IMR-90 (cell line): ENCODE measurements around the gene TMEM45B.

Experiments used
- CEBPB ChIP-seq: IDR thresholded peaks from 2 replicates; pipeline ENCODE4 v1.6.1; 2012; ENCODE audit warnings: low read depth, low read length, improper control_type of control experiment
- CHD1 ChIP-seq: IDR thresholded peaks from 2 replicates; pipeline ENCODE4 v1.6.1; 2012; ENCODE audit warnings: low read depth, low read length, improper control_type of control experiment
- CTCF ChIP-seq: conservative IDR thresholded peaks from 2 replicates; pipeline ENCODE4 v1.5.1; 2012; ENCODE audit warnings: mild to moderate bottlenecking, low read depth, low read length, improper control_type of control experiment
- ELK1 ChIP-seq: fragments of 150-350 bp; IDR thresholded peaks from 2 replicates; pipeline ENCODE4 v1.6.1; 2016; ENCODE audit warnings: low read depth, mild to moderate bottlenecking, low read length, moderate library complexity, borderline replicate concordance
- FOS ChIP-seq: fragments of 150-350 bp; IDR thresholded peaks from 2 replicates; pipeline ENCODE4 v1.6.1; 2016; ENCODE audit warnings: low read depth, low read length
- MAZ ChIP-seq: IDR thresholded peaks from 2 replicates; pipeline ENCODE4 v1.6.1; 2012; ENCODE audit warnings: low read depth, mild to moderate bottlenecking, low read length, improper control_type of control experiment, moderate library complexity, borderline replicate concordance
- MXI1 ChIP-seq: IDR thresholded peaks from 2 replicates; pipeline ENCODE4 v1.6.1; 2012; ENCODE audit warnings: low read depth, mild to moderate bottlenecking, low read length, moderate library complexity, borderline replicate concordance
- NFE2L2 ChIP-seq: fragments of 150-350 bp; IDR thresholded peaks from 2 replicates; pipeline ENCODE4 v1.6.1; 2016; ENCODE audit warnings: low read depth, mild to moderate bottlenecking, low read length
- POLR2A ChIP-seq: IDR thresholded peaks from 2 replicates; pipeline ENCODE4 v1.6.1; 2012; ENCODE audit warnings: mild to moderate bottlenecking, low read depth, low read length
- RAD21 ChIP-seq: IDR thresholded peaks from 2 replicates; pipeline ENCODE4 v1.6.1; 2012; ENCODE audit warnings: low read length, improper control_type of control experiment
- RCOR1 ChIP-seq: IDR thresholded peaks from 2 replicates; pipeline ENCODE4 v1.6.1; 2012; ENCODE audit warnings: mild to moderate bottlenecking, low read length, improper control_type of control experiment; ENCODE audit not compliant: insufficient replicate concordance
- RFX5 ChIP-seq: IDR thresholded peaks from 2 replicates; pipeline ENCODE4 v1.8.0; 2012; ENCODE audit warnings: low read depth, mild to moderate bottlenecking, low read length, moderate library complexity
- SMC3 ChIP-seq: fragments of 150-350 bp; IDR thresholded peaks from 2 replicates; pipeline ENCODE4 v1.6.1; 2016; ENCODE audit warnings: low read depth, mild to moderate bottlenecking, antibody characterized with exemption, low read length, moderate library complexity
- USF2 ChIP-seq: fragments of 150-350 bp; IDR thresholded peaks from 2 replicates; pipeline ENCODE4 v1.6.1; 2017; ENCODE audit warnings: mild to moderate bottlenecking, antibody characterized with exemption, low read length, low read depth

GRCh38 chr11:129871914-129872313 lies 56.3 kb downstream of the TMEM45B start:
- TF ChIP-seq CTCF (no peak), NFE2L2 (no peak), RAD21 (no peak), FOS (no peak), ELK1 (no peak), MAZ (no peak), POLR2A (no peak), SMC3 (no peak), CEBPB (no peak), RFX5 (no peak), USF2 (no peak), CHD1 (no peak), RCOR1 (no peak), MXI1 (no peak)
